Lung (tissue), 12 donors: Measurements from ENCODE around the gene CD47. TPM values are rescaled to one million over a fixed set of nuclear protein-coding genes. Genes with fewer than 3 reads are reported as not detected.

ENCODE experiments used
- ATAC-seq: fragments of 200-7000 bp; cut with Tn5 transposase; one replicate; pipeline ENCODE4 v1.9.1; 2020; ENCODE audit warnings: moderate number of reproducible peaks; ENCODE audit not compliant: insufficient read depth, low FRiP score
- DNase-seq, 3 donors: peaks; one replicate each; pipeline ENCODE4 v3.0.0-alpha.2; 2013 to 2017
- H3K27ac ChIP-seq, 2 donors: one replicate each; pipeline ENCODE4 v1.5.1; 2013; ENCODE audit warnings: mild to moderate bottlenecking in 2 of 2, moderate library complexity in 2 of 2, control low read depth in 1 of 2, inconsistent platforms in 1 of 2, low read depth in 1 of 2, low read length in 1 of 2
- H3K27me3 ChIP-seq, 3 donors: one replicate each; pipeline ENCODE4 v1.5.1; 2013; ENCODE audit warnings: low read length in 2 of 3; ENCODE audit not compliant: control insufficient read depth in 3 of 3, insufficient read depth in 3 of 3
- H3K36me3 ChIP-seq, 4 donors: one replicate each; pipeline ENCODE4 v1.5.1; 2013; ENCODE audit warnings: low read length in 4 of 4, mild to moderate bottlenecking in 1 of 4, moderate library complexity in 1 of 4; ENCODE audit not compliant: control insufficient read depth in 4 of 4, insufficient read depth in 4 of 4
- H3K4me1 ChIP-seq, 5 donors: one replicate each; pipeline ENCODE4 v1.5.1; 2013; ENCODE audit warnings: low read length in 5 of 5, mild to moderate bottlenecking in 2 of 5, moderate library complexity in 1 of 5; ENCODE audit not compliant: control insufficient read depth in 5 of 5, insufficient read depth in 5 of 5
- H3K4me3 ChIP-seq: one replicate; pipeline ENCODE4 v1.5.1; 2013; ENCODE audit warnings: mild to moderate bottlenecking, control low read depth, moderate library complexity
- H3K9ac ChIP-seq, 2 donors: one replicate each; pipeline ENCODE4 v1.5.1; 2013; ENCODE audit warnings: low read length in 2 of 2, control low read depth in 1 of 2; ENCODE audit not compliant: insufficient read depth in 1 of 2
- H3K9me3 ChIP-seq, 4 donors: one replicate each; pipeline ENCODE4 v1.5.1; 2013; ENCODE audit warnings: low read length in 3 of 4, mild to moderate bottlenecking in 1 of 4, moderate library complexity in 1 of 4; ENCODE audit not compliant: control insufficient read depth in 4 of 4, insufficient read depth in 3 of 4
- CTCF ChIP-seq: IDR thresholded peaks from 2 replicates; pipeline ENCODE4 v1.5.1; 2012; ENCODE audit warnings: mild to moderate bottlenecking; ENCODE audit errors: control extremely low read depth, extremely low read depth
- WGBS, 2 donors: extraction: QIAGEN DNeasy Blood & Tissue Kit; methylation state at CpG; one replicate each; pipeline ENCODE4 v1.1.7; 2013; 5-methylcytosine and 5-hydroxymethylcytosine counted together
- polyA plus RNA-seq, 2 donors: library from polyadenylated mRNA; stranded (reverse); fragments of 200-250 nt; gene quantifications; one replicate each; pipeline ENCODE4 v1.2.1, GENCODE V29; 2013
- total RNA-seq, 2 donors: library from RNA; depleted of rRNA in 1 of 2; stranded (reverse); fragments of >200 nt in 1 of 2; gene quantifications; one replicate each; pipeline ENCODE4 v1.2.1, GENCODE V29; 2014 to 2021
- donor health status: control.
- donor health status: control.
- donor health status: Bipolar disorder and iron deficiency.
- donor health status: healthy.
- donor health status: DM: yes; HTN: yes; CAD: no.

Gene CD47
- total and polyA plus RNA-seq, 4 donors, result 115 to 410 (median 133) TPM

GRCh38 chr3:108098003-108098370, 7.2 kb upstream of the CD47 start:
- ATAC-seq, result no peak
- no peak overlapping the region for H3K4me3 ChIP-seq
- peaks cover 0 to 2% (median 0%) of the 10 kb centered on the region in 5 donors for H3K4me1 ChIP-seq
- no peak for DNase-seq
- H3K27me3 ChIP-seq, result no peaks in the 10 kb centered on the region
- no peaks in the 10 kb centered on the region for H3K36me3 ChIP-seq
- H3K27ac ChIP-seq, result no peak overlapping the region
- H3K9me3 ChIP-seq, result no peaks in the 10 kb centered on the region
- TF ChIP-seq CTCF, result no peak
- WGBS, 2 donors, result 55 to 83% methylated on average over 2 of the region's 2 CpGs
- H3K9ac ChIP-seq, result no peak overlapping the region

GRCh38 chr3:108097322-108098002, 6.6 kb upstream of the CD47 start:
- ATAC-seq, result no peak
- no peak for TF ChIP-seq CTCF
- H3K4me3 ChIP-seq, result no peak overlapping the region
- H3K9me3 ChIP-seq, result no peaks in the 10 kb centered on the region
- 65 to 86% methylated on average over 8 of the region's 8 CpGs for WGBS, 2 donors
- H3K9ac ChIP-seq, result no peak overlapping the region
- peaks cover 0 to 3% (median 0%) of the 10 kb centered on the region in 3 donors for H3K27me3 ChIP-seq
- no peak for DNase-seq
- no peak overlapping the region for H3K27ac ChIP-seq
- H3K36me3 ChIP-seq, result no peaks in the 10 kb centered on the region
- H3K4me1 ChIP-seq, result peaks cover 0 to 2% (median 0%) of the 10 kb centered on the region in 5 donors

DNA sequence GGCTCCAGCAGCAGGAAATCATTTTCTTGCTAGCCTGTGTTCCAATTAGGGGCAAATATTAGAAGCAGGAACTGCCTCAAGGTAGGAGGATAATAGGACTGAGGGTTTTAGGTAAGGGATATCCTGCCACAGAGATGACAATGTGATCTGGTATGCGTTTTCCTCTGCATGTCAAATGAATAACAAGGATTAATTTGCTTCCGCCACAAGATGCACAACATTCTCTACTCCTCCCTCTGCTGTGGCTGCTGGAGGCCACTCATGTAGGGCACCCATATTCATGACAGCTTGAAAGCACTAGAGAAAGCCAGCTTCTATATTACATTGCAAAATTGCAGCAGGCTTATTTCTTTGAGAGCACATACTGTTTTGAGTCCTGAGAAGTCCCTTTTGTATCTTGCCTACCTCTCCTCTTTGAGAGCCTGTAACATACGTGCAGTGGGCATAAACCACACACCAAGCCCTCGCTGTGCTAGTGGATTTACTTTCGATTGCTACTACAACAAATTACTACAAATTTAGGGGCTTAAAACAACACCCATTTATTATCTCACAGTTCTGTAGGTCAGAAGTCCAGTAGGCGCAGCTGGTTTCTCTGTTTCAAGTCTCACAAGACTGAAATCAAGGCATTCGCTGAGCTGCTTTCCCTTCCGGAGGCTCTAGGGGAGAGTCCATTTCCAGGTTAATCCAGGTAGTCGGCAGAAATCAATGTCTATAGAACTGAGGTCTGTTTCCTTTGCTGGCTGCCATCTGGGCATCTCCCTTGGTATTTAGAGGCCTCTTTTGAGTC, 5.9 kb upstream of the CD47 start:
- no peak overlapping the region for H3K4me3 ChIP-seq
- H3K9ac ChIP-seq, result no peak overlapping the region
- WGBS, 2 donors, result 91% methylated on average over 9 of the region's 9 CpGs
- no peak for TF ChIP-seq CTCF
- ATAC-seq (no peak), DNase-seq (no peak)
- H3K4me1 ChIP-seq, result peaks cover 0 to 2% (median 0%) of the 10 kb centered on the region in 5 donors
- no peak overlapping the region for H3K27ac ChIP-seq
- H3K36me3 ChIP-seq, result no peaks in the 10 kb centered on the region
- no peaks in the 10 kb centered on the region for H3K9me3 ChIP-seq
- H3K27me3 ChIP-seq, result peaks cover 0 to 3% (median 0%) of the 10 kb centered on the region in 3 donors
